Activated T-helper 1 cell treated with anti-CD3 and anti-CD28 coated beads, Interleukin-12 subunit alpha, Interleukin-12 subunit beta, Interleukin-2, Interleukin-4 antibody, amounts not matched to agents 30 ng/mL and 10 ng/mL and 1 ng/mL, durations not matched to agents 14 hours and 24 hours and 36 hours (primary cell): ENCODE data around the gene FBXO10. TPM values are rescaled to one million over a fixed set of nuclear protein-coding genes. Genes with fewer than 3 reads are reported as not detected.
"Not testable (repeated sequence)": the region's sequence is repeated elsewhere in the genome, so short reads cannot be mapped to it uniquely, and the experiment has no call there.

Source experiments
- DNase-seq: peaks from one replicate; pipeline ENCODE4 v3.0.0; 2021; ENCODE audit warnings: low spot score
- H3K27ac Mint-ChIP-seq: one replicate; pipeline ENCODE4 v1.8.0; 2021; ENCODE audit warnings: mild to moderate bottlenecking, mixed read lengths
- H3K27me3 Mint-ChIP-seq: one replicate; pipeline ENCODE4 v1.8.0; 2022; ENCODE audit warnings: mild to moderate bottlenecking, moderate library complexity, mixed read lengths; ENCODE audit not compliant: insufficient read depth
- H3K36me3 Mint-ChIP-seq: one replicate; pipeline ENCODE4 v1.8.0; 2021; ENCODE audit warnings: low read depth, mixed read lengths
- H3K4me1 Mint-ChIP-seq: one replicate; pipeline ENCODE4 v1.8.0; 2021; ENCODE audit warnings: low read depth, mixed read lengths
- H3K4me3 Mint-ChIP-seq: one replicate; pipeline ENCODE4 v1.8.0; 2021; ENCODE audit warnings: mild to moderate bottlenecking, moderate library complexity, mixed read lengths
- H3K9me3 Mint-ChIP-seq: one replicate; pipeline ENCODE4 v1.8.0; 2021; ENCODE audit warnings: mixed read lengths
- intact Hi-C: fragments of 100-400 bp; cut with micrococcal nuclease; formaldehyde crosslinking; loops from one replicate; pipeline ENCODE4 v1.15.1; 2024
- total RNA-seq: library from RNA; stranded (reverse); gene quantifications from 2 replicates; pipeline ENCODE4 v1.2.3, GENCODE V29; 2022

FBXO10 gene
- total RNA-seq, 1 donor from 2014 or later, result 2.9 TPM

- Mint-ChIP-seq H3K4me3 (no peak overlapping the region), H3K9me3 (no peaks in the 10 kb centered on the region), H3K4me1 (peaks cover 6% of the 10 kb centered on the region), H3K27ac (no peak overlapping the region), H3K27me3 (no peaks in the 10 kb centered on the region), H3K36me3 (peaks cover 12% of the 10 kb centered on the region)
- no peak for DNase-seq
- intact Hi-C loops, result no loop called here
Observed at GRCh38 chr9:37511016-37512010, 64.9 kb downstream of the FBXO10 start.

GRCh38 chr9:37510053-37510452 lies 66.1 kb downstream of the FBXO10 start:
- H3K27me3 Mint-ChIP-seq, H3K4me1 Mint-ChIP-seq, DNase-seq, H3K27ac Mint-ChIP-seq, H3K9me3 Mint-ChIP-seq, intact Hi-C loops, H3K4me3 Mint-ChIP-seq: not testable (repeated sequence)
- H3K36me3 Mint-ChIP-seq, result peaks cover 14% of the 10 kb centered on the region

GRCh38 chr9:37509536-37509935 lies 66.6 kb downstream of the FBXO10 start:
- peaks cover 18% of the 10 kb centered on the region for H3K36me3 Mint-ChIP-seq
- H3K27ac Mint-ChIP-seq, result no peak overlapping the region
- H3K27me3 Mint-ChIP-seq, result no peaks in the 10 kb centered on the region
- intact Hi-C loops, result no loop called here
- no peak for DNase-seq
- no peaks in the 10 kb centered on the region for H3K4me1 Mint-ChIP-seq
- no peak overlapping the region for H3K4me3 Mint-ChIP-seq
- no peaks in the 10 kb centered on the region for H3K9me3 Mint-ChIP-seq

- intact Hi-C loops, result no loop called here
- no peak overlapping the region for H3K27ac Mint-ChIP-seq
- peaks cover 21% of the 10 kb centered on the region for H3K36me3 Mint-ChIP-seq
Observed at GRCh38 chr9:37508834-37509206, 67.4 kb downstream of the FBXO10 start.

GRCh38 chr9:37508135-37508833 lies 67.9 kb downstream of the FBXO10 start:
- intact Hi-C loops, result no loop called here
- Mint-ChIP-seq H3K9me3 (no peaks in the 10 kb centered on the region), H3K4me1 (peaks cover 9% of the 10 kb centered on the region), H3K4me3 (no peak overlapping the region), H3K27ac (no peak overlapping the region), H3K27me3 (no peaks in the 10 kb centered on the region), H3K36me3 (peaks cover 26% of the 10 kb centered on the region)
- no peak for DNase-seq

More at GRCh38 chr9:37508834-37509206, 67.4 kb downstream of the FBXO10 start:
- Mint-ChIP-seq H3K9me3 (no peaks in the 10 kb centered on the region), H3K27me3 (no peaks in the 10 kb centered on the region), H3K4me1 (peaks cover 4% of the 10 kb centered on the region), H3K4me3 (no peak overlapping the region)
- no peak for DNase-seq

GRCh38 chr9:37507566-37508134 lies 68.5 kb downstream of the FBXO10 start:
- H3K4me3 Mint-ChIP-seq, result no peak overlapping the region
- no peaks in the 10 kb centered on the region for H3K9me3 Mint-ChIP-seq
- peaks cover 9% of the 10 kb centered on the region for H3K4me1 Mint-ChIP-seq
- H3K36me3 Mint-ChIP-seq, result peaks cover 32% of the 10 kb centered on the region
- intact Hi-C loops, result no loop called here
- H3K27ac Mint-ChIP-seq, result no peak overlapping the region
- no peaks in the 10 kb centered on the region for H3K27me3 Mint-ChIP-seq
- DNase-seq, result no peak

GRCh38 chr9:37504605-37505004 lies 71.6 kb downstream of the FBXO10 start:
- H3K9me3 Mint-ChIP-seq, result no peaks in the 10 kb centered on the region
- no peak overlapping the region for H3K27ac Mint-ChIP-seq
- no peak overlapping the region for H3K4me3 Mint-ChIP-seq
- intact Hi-C loops, result no loop called here
- peaks cover 55% of the 10 kb centered on the region for H3K36me3 Mint-ChIP-seq
- peaks cover 9% of the 10 kb centered on the region for H3K4me1 Mint-ChIP-seq
- H3K27me3 Mint-ChIP-seq, result no peaks in the 10 kb centered on the region
- no peak for DNase-seq

- peaks cover 59% of the 10 kb centered on the region for H3K36me3 Mint-ChIP-seq
- intact Hi-C loops, result no loop called here
- H3K27ac Mint-ChIP-seq, result peak overlapping the region; percentile 15
- no peaks in the 10 kb centered on the region for H3K9me3 Mint-ChIP-seq
- no peaks in the 10 kb centered on the region for H3K27me3 Mint-ChIP-seq
- no peak overlapping the region for H3K4me3 Mint-ChIP-seq
- DNase-seq, result no peak
- peaks cover 9% of the 10 kb centered on the region for H3K4me1 Mint-ChIP-seq
Observed at GRCh38 chr9:37503736-37504135, 72.4 kb downstream of the FBXO10 start.

- H3K27ac Mint-ChIP-seq, result no peak overlapping the region
Observed at GRCh38 chr9:37501957-37502596, 74.1 kb downstream of the FBXO10 start.

GRCh38 chr9:37499297-37499696 lies 76.9 kb downstream of the FBXO10 start:
- H3K27me3 Mint-ChIP-seq, result no peaks in the 10 kb centered on the region
- peaks cover 60% of the 10 kb centered on the region for H3K36me3 Mint-ChIP-seq
- H3K4me3 Mint-ChIP-seq, result no peak overlapping the region
- DNase-seq, result no peak
- H3K27ac Mint-ChIP-seq, result no peak overlapping the region
- no peaks in the 10 kb centered on the region for H3K9me3 Mint-ChIP-seq
- peaks cover 9% of the 10 kb centered on the region for H3K4me1 Mint-ChIP-seq
- intact Hi-C loops, result no loop called here

More at GRCh38 chr9:37501957-37502596, 74.1 kb downstream of the FBXO10 start:
- Mint-ChIP-seq H3K4me3 (no peak overlapping the region), H3K36me3 (peaks cover 59% of the 10 kb centered on the region), H3K4me1 (peaks cover 9% of the 10 kb centered on the region), H3K27me3 (no peaks in the 10 kb centered on the region), H3K9me3 (no peaks in the 10 kb centered on the region)
- intact Hi-C loops, result no loop called here
- DNase-seq, result no peak

GRCh38 chr9:37498457-37498856 lies 77.7 kb downstream of the FBXO10 start:
- Mint-ChIP-seq H3K36me3 (peaks cover 58% of the 10 kb centered on the region), H3K4me1 (peaks cover 1% of the 10 kb centered on the region), H3K27ac (no peak overlapping the region), H3K27me3 (no peaks in the 10 kb centered on the region), H3K9me3 (no peaks in the 10 kb centered on the region), H3K4me3 (no peak overlapping the region)
- DNase-seq, result no peak
- intact Hi-C loops, result no loop called here

GRCh38 chr9:37497320-37497719 lies 78.9 kb downstream of the FBXO10 start:
- H3K4me3 Mint-ChIP-seq, result no peak overlapping the region
- DNase-seq, result no peak
- no peak overlapping the region for H3K27ac Mint-ChIP-seq
- no peaks in the 10 kb centered on the region for H3K9me3 Mint-ChIP-seq
- peaks cover 52% of the 10 kb centered on the region for H3K36me3 Mint-ChIP-seq
- no peaks in the 10 kb centered on the region for H3K27me3 Mint-ChIP-seq
- intact Hi-C loops, result no loop called here
- H3K4me1 Mint-ChIP-seq, result no peaks in the 10 kb centered on the region
